ENCODE data around the gene GJB2. TPM values are rescaled to one million over a fixed set of nuclear protein-coding genes. Genes with fewer than 3 reads are reported as not detected.

Gene GJB2
- total RNA-seq, 1 donor from 2014 or later, result 4.6 TPM

DNA sequence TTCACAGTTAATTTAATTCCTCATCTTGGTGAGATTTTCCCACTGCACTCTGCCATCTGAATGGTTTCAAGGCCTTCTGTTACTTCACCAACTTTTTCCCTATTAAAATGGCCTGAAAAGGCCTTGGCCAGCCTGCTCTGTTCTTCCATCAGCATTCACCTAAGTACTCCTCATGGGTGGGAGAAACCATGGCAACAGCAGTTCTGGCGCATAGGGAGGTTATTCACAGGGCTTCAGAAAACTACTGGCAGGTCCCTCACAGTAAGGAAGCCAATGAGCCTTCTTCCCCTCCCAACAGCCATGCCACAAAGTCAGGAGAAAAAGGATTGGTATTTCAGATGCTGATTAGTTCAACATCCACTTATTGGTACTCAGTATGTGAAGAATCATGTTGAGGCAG is 17.2 kb upstream of the GJB2 start:
- TF ChIP-seq, protein P1, sequence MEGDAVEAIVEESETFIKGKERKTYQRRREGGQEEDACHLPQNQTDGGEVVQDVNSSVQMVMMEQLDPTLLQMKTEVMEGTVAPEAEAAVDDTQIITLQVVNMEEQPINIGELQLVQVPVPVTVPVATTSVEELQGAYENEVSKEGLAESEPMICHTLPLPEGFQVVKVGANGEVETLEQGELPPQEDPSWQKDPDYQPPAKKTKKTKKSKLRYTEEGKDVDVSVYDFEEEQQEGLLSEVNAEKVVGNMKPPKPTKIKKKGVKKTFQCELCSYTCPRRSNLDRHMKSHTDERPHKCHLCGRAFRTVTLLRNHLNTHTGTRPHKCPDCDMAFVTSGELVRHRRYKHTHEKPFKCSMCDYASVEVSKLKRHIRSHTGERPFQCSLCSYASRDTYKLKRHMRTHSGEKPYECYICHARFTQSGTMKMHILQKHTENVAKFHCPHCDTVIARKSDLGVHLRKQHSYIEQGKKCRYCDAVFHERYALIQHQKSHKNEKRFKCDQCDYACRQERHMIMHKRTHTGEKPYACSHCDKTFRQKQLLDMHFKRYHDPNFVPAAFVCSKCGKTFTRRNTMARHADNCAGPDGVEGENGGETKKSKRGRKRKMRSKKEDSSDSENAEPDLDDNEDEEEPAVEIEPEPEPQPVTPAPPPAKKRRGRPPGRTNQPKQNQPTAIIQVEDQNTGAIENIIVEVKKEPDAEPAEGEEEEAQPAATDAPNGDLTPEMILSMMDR (IDR thresholded peaks at IDR 0.05; ENCODE audit: insufficient read depth, low read depth, low read length), result no peak
- TF ChIP-seq EZH2 (IDR thresholded peaks at IDR 0.05; ENCODE audit: insufficient read depth, low read length), result no peak
- no peak overlapping the region for H3K9ac ChIP-seq (ENCODE audit: low read length)
- no peak for FAIRE-seq
- H3K36me3 ChIP-seq (ENCODE audit: insufficient read depth, low read length), result no peaks in the 10 kb centered on the region
- H3K27ac ChIP-seq (ENCODE audit: low read depth, low read length), result no peak overlapping the region
- H3K9me3 ChIP-seq (ENCODE audit: insufficient read depth, low read depth, low read length), result no peaks in the 10 kb centered on the region
- H4K20me1 ChIP-seq (ENCODE audit: insufficient read depth, low read length), result no peaks in the 10 kb centered on the region
- no peaks in the 10 kb centered on the region for H3K79me2 ChIP-seq (ENCODE audit: insufficient read depth, low read length)
- H2AFZ ChIP-seq (ENCODE audit: low read depth, low read length), result no peak overlapping the region
- no peak overlapping the region for H3K4me2 ChIP-seq (ENCODE audit: low read length)
- no peak for DNase-seq (ENCODE audit: low read depth)
- H3K36me3 Mint-ChIP-seq (ENCODE audit: low read depth, unreplicated experiment), result no peaks in the 10 kb centered on the region
- peaks cover 4% of the 10 kb centered on the region for H3K9me3 Mint-ChIP-seq (ENCODE audit: unreplicated experiment)
- H3K27ac Mint-ChIP-seq (ENCODE audit: unreplicated experiment), result no peak overlapping the region
- peaks cover 20% of the 10 kb centered on the region for H3K27me3 Mint-ChIP-seq (ENCODE audit: low read depth, unreplicated experiment)
- H3K4me1 Mint-ChIP-seq (ENCODE audit: low read depth, unreplicated experiment), result no peaks in the 10 kb centered on the region
- no peaks in the 10 kb centered on the region for H3K4me1 ChIP-seq (ENCODE audit: insufficient read depth, low read length)
- H3K4me3 ChIP-seq (ENCODE audit: insufficient read depth, low read depth, low read length), result no peak overlapping the region
- H3K27me3 ChIP-seq (ENCODE audit: insufficient read depth, low read length), result peaks cover 15% of the 10 kb centered on the region
- no peak overlapping the region for H3K4me3 Mint-ChIP-seq (ENCODE audit: unreplicated experiment)

DNA sequence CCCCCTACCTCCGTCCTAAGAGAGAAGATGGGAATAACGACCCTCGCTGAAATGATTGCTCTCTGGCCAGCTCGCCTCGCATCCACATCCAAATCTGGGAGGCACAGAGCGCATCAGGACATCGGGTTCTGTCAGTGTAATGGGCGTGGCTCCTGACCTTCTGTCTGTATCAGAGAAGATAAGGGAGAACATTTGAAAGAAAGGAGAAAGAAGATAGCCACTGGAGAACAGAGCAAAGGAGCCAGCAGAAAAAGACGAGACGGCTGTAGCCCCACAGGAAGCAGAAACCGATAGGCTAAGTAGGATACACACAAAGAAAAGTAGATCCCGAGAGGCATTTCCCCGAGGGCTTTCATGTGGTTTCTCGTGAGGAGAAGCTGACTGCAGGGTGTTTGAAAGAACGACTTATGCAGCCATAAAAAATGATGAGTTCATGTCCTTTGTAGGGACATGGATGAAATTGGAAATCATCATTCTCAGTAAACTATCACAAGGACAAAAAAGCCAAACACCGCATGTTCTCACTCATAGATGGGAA is 14.0 kb upstream of the GJB2 start:
- Histone ChIP-seq H3K27me3 (ENCODE audit: insufficient read depth, low read length) (peaks cover 4% of the 10 kb centered on the region), H3K9ac (ENCODE audit: low read length) (no peak overlapping the region), H2AFZ (ENCODE audit: low read depth, low read length) (no peak overlapping the region), H3K4me1 (ENCODE audit: insufficient read depth, low read length) (no peaks in the 10 kb centered on the region), H3K4me3 (ENCODE audit: insufficient read depth, low read depth, low read length) (no peak overlapping the region), H3K36me3 (ENCODE audit: insufficient read depth, low read length) (no peaks in the 10 kb centered on the region), H4K20me1 (ENCODE audit: insufficient read depth, low read length) (no peaks in the 10 kb centered on the region), H3K27ac (ENCODE audit: low read depth, low read length) (no peak overlapping the region), H3K9me3 (ENCODE audit: insufficient read depth, low read depth, low read length) (no peaks in the 10 kb centered on the region), H3K79me2 (ENCODE audit: insufficient read depth, low read length) (no peaks in the 10 kb centered on the region), H3K4me2 (ENCODE audit: low read length) (no peak overlapping the region)
- Mint-ChIP-seq H3K4me3 (ENCODE audit: unreplicated experiment) (no peak overlapping the region), H3K27ac (ENCODE audit: unreplicated experiment) (no peak overlapping the region), H3K36me3 (ENCODE audit: low read depth, unreplicated experiment) (peaks cover 2% of the 10 kb centered on the region), H3K4me1 (ENCODE audit: low read depth, unreplicated experiment) (no peaks in the 10 kb centered on the region), H3K27me3 (ENCODE audit: low read depth, unreplicated experiment) (peaks cover 16% of the 10 kb centered on the region), H3K9me3 (ENCODE audit: unreplicated experiment) (no peaks in the 10 kb centered on the region)
- TF ChIP-seq, protein P1 (IDR thresholded peaks at IDR 0.05; ENCODE audit: insufficient read depth, low read depth, low read length), result no peak
- no peak for TF ChIP-seq EZH2 (IDR thresholded peaks at IDR 0.05; ENCODE audit: insufficient read depth, low read length)
- no peak for DNase-seq (ENCODE audit: low read depth)
- FAIRE-seq, result no peak

DNA sequence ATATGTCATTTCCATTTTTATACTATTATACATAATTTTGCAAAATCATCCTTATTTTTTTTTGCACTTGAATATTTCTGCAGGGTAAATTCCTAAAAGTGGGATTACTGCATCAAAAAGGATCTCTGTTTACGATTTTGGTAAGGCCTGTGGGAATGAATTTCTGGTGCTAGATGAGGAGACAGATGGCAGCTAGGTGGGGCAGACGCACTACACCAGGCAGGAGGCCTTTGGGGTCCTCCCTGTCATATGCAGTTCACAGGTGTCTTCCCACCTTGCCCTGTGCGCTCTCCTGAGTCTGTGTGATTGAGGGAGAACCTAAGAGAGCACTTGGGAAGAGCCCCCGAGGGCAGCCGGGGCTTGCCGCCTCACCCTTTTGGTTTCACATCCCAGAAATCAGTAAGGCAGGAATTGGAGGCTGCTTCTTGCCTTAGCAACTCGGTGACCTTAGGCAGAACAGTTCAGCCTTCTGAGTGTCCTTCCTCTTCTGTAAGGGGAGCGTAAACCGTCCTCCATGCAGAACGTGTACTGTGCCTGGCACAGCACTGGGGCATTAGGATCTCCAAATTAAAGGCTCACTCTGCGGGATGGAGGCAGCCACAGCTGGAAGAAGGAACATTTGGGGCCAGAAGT is 13.4 kb upstream of the GJB2 start:
- no peaks in the 10 kb centered on the region for H3K9me3 Mint-ChIP-seq (ENCODE audit: unreplicated experiment)
- Histone ChIP-seq H3K27me3 (ENCODE audit: insufficient read depth, low read length) (peaks cover 7% of the 10 kb centered on the region), H3K36me3 (ENCODE audit: insufficient read depth, low read length) (no peaks in the 10 kb centered on the region), H3K4me2 (ENCODE audit: low read length) (no peak overlapping the region), H3K27ac (ENCODE audit: low read depth, low read length) (no peak overlapping the region), H2AFZ (ENCODE audit: low read depth, low read length) (no peak overlapping the region), H3K9me3 (ENCODE audit: insufficient read depth, low read depth, low read length) (no peaks in the 10 kb centered on the region), H3K9ac (ENCODE audit: low read length) (no peak overlapping the region), H4K20me1 (ENCODE audit: insufficient read depth, low read length) (no peaks in the 10 kb centered on the region), H3K4me3 (ENCODE audit: insufficient read depth, low read depth, low read length) (no peak overlapping the region), H3K79me2 (ENCODE audit: insufficient read depth, low read length) (no peaks in the 10 kb centered on the region), H3K4me1 (ENCODE audit: insufficient read depth, low read length) (no peaks in the 10 kb centered on the region)
- peaks cover 2% of the 10 kb centered on the region for H3K36me3 Mint-ChIP-seq (ENCODE audit: low read depth, unreplicated experiment)
- peaks cover 16% of the 10 kb centered on the region for H3K27me3 Mint-ChIP-seq (ENCODE audit: low read depth, unreplicated experiment)
- FAIRE-seq (no peak), DNase-seq (ENCODE audit: low read depth) (no peak)
- no peak overlapping the region for H3K27ac Mint-ChIP-seq (ENCODE audit: unreplicated experiment)
- TF ChIP-seq EZH2 (IDR thresholded peaks at IDR 0.05; ENCODE audit: insufficient read depth, low read length), result no peak
- TF ChIP-seq, protein P1 (IDR thresholded peaks at IDR 0.05; ENCODE audit: insufficient read depth, low read depth, low read length), result no peak
- no peaks in the 10 kb centered on the region for H3K4me1 Mint-ChIP-seq (ENCODE audit: low read depth, unreplicated experiment)
- H3K4me3 Mint-ChIP-seq (ENCODE audit: unreplicated experiment), result no peak overlapping the region
